Stimulated activated CD4-positive, alpha-beta T cell treated with anti-CD3 and anti-CD28 coated beads, TNF-alpha, amount 100 ng/mL, for 48 hours (primary cell): ENCODE measurements around the gene GRM1.

Experiments
- DNase-seq, 3 donors: peaks; one replicate each; pipeline ENCODE4 v3.0.0-alpha.2; 2020; ENCODE audit warnings: low read depth in 3 of 3

Gene GRM1

GRCh38 chr6:146097586-146097985 lies 68.7 kb downstream of the GRM1 start:
- DNase-seq, result no peak

GRCh38 chr6:146100776-146101175 lies 71.9 kb downstream of the GRM1 start:
- no peak for DNase-seq

DNA sequence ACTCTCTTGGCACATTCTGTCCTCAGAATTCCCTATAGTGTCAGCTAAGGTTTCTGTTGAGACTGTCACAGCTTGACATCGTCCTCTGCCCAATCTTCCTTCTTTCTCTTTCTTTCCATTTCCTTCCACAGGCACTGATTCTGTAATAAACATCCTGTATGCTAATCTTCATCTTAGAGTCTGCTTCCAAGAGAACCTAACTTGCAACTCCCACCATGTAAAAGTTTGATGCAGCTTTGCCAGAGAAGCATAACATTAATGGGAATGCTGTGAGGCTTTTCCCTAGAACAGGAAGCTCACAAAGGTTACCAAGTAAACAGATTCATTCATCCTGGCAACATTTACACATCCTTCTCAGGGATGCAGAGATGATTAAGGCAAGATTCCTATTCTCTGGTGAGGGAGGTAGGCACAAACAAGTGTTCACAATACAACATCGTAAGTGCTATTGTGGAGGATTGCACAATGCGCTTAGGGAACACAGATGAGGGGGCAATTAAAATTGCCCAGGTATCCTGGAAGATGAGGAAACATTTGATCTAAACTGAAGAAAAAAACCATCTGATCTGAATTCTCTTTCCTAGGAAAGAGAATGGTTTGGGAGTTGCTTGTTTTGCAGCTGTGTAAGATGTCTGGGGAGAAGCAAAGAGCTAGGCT lies 74.7 kb downstream of the GRM1 start:
- DNase-seq, result no peak

DNA sequence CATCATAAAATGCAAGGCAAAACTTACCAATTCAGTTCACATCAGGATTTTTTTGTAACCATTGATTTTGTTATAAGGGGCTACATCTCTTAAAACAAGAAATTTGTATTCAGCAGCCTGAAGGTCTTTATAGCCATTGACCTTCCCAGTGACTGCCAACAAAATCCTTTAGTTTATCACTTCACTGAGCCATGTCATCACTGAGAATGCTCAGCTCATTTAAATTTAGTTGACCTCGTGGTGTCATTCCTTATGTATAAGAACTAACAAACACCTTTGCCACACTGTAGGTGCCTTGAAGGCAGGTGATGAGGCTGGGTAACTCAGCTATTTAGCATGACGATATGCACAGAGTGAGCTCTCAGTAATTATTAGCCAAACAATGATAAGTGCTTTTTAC lies 77.7 kb downstream of the GRM1 start:
- DNase-seq, result no peak

GRCh38 chr6:146110990-146111389 lies 82.1 kb downstream of the GRM1 start:
- no peak for DNase-seq

DNA sequence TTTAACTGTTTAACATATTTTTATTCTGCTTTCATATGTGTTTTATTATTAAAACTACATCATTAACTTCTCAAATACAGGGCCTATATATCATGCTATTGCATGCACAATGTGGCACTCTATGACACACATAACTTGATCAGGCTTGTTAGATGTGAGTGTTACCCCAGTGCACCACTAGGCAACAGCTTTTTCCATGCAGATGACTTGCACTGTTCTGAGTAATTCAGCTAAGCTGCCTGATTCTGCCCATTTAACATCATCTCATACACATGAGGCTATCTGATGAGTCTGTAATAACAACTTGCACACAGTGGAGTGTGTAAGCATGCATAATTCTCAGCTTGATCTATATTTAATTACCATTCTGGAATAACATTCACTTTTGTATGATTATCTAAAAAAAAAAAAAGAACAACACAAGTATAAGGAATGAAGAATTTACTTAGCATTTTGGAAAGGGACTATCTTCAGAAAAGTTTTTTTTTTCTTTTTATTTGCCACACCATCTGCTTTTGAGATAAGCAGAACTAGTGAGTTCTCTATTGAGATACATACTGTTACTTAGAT lies 83.1 kb downstream of the GRM1 start:
- no peak for DNase-seq

DNA sequence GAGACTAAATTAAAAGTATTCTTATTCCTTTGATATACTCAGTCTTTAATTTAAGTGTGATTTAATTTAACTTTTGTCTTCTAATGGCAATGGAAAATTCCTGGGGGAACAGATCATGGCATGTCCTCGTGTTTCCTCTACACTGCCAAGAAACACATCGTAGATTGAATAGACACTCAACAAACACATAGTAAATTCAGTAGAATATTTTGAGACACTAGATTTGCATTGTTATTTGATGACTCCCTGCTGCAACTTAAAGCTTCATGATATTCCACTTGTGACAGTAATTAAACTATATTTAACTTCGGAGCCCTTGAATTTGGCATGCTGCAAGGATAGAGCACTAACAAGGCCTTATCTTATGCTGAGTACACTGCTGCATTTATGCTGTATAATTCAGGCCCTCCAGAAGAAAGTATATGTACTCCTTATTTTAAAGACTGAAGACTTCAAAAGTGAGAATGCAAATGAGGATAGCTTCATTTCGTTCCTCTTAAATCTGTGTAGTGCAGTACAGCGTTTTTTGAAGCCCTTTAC lies 84.3 kb downstream of the GRM1 start:
- no peak for DNase-seq

GRCh38 chr6:146123616-146124015 lies 94.8 kb downstream of the GRM1 start:
- DNase-seq, result no peak

- no peak for DNase-seq
These were observed 98.8 kb downstream of the GRM1 start for GRCh38 chr6:146127447-146128215.

DNA sequence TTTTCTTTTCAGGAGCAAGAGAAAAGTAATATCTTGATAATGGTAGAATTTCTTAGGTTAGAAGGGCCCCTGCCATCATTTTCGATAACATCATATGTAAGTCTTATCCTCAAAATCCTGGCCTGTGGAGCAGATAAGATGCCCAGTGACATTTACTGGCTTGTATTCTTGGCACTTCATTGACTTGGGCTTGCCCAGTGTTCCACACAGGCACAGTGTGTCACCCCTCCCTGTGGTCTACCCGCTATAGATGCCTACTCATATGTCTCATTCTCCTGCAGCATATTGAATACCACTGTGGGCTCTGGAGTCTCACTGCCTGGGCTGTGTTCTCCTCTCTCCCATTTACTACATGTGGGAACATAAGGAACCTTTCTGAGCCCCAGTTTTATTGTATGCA lies 105.0 kb downstream of the GRM1 start:
- no peak for DNase-seq

DNA sequence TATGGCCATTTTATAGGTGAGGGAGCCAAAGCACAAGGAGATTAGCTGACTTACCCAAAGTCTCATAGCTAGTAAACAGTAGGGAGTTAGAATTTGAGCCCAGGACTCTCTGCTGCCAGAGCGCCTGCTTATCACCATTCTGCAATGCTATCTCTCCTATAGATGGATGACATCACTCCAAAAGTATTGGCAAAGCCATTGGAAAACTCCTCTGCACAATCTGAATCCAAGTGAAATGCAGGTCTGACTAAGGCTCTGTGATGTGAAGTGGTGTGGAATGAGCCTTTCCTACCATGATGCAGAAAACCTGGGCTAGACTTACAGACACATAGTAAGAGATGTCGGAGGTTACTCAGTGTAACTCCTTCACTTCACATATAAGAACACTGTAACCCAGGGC lies 106.3 kb downstream of the GRM1 start:
- no peak for DNase-seq

DNA sequence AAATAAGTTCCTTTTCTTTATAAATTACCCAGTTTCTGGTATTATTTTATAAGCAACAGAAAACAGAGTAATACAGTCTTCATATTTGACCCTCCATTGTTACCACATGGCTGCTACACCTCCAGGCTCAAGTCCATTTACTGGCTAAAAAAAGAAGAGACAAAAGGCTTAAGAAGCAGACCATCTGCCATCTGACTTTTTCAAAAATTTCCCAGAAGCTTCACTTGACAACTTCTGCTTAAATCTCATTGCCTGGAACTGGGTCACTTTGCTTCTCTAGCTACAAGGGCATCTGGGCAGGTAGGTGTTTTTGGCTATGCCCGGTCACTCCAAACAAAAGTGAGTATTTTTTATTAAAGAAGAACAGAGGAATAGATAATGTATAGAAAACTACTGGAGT lies 118.0 kb downstream of the GRM1 start:
- DNase-seq, result no peak

DNA sequence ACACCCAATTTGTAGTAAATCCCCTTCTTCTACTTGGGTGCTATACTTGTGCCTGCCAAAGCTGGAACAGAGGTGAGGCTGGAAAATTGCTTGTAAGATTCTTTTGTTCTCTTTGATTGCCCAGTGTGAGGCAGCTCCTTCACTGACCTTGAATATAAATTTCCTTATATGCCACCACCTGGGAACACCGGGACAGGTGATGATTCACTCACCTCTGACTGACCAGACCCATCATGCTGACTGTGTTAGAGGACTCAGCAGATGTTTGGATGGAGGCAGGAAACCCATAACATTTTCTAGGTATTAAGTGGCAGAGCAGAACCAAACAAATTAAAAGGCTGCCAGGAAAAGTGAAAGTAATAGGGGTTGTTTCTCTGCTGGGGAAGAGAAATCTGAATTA lies 120.9 kb downstream of the GRM1 start:
- no peak for DNase-seq

GRCh38 chr6:146153040-146153758 lies 124.3 kb downstream of the GRM1 start:
- no peak for DNase-seq

- DNase-seq, result no peak
These were observed 125.3 kb downstream of the GRM1 start for GRCh38 chr6:146154197-146154596.

DNA sequence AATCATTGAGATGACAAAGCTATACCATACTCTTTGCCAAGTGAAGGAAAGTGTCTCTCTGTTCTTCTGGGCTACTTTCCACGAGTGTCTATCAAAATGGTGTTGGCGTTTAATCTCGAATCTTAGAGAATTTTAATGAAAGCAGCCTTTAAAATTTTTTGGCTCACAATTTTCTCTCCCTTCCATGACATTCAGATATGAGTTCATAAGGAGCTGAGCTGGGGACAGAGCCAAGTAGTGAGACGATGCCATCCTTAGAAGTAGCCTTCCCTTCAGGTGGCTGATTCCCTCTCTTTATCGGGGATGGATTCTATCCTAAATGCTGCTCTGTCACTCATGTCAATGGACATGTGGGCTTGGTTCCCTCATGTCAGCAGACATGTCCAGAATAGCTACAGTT lies 132.8 kb downstream of the GRM1 start:
- no peak for DNase-seq

GRCh38 chr6:146169872-146170271 lies 141.0 kb downstream of the GRM1 start:
- DNase-seq, result no peak

DNA sequence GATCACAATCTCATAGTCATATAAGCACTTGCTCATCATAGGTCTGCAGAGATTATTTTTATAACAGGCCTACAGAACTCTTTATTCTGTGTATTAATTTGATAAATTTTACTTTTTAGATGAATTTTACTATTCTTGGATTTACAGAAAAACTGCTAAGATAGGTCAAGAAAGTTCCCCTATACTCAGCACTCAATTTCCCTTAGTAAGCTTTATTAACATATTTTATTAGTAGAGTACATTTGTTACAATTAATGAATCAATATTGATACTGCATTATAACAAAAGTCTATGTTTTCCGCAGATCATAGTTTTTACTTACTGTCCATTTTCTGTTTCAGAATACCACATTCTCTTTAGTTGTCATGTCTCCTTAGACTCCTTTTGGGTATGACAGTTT lies 148.9 kb downstream of the GRM1 start:
- no peak for DNase-seq

- no peak for DNase-seq
These were observed 155.0 kb downstream of the GRM1 start for GRCh38 chr6:146183831-146184230.

DNA sequence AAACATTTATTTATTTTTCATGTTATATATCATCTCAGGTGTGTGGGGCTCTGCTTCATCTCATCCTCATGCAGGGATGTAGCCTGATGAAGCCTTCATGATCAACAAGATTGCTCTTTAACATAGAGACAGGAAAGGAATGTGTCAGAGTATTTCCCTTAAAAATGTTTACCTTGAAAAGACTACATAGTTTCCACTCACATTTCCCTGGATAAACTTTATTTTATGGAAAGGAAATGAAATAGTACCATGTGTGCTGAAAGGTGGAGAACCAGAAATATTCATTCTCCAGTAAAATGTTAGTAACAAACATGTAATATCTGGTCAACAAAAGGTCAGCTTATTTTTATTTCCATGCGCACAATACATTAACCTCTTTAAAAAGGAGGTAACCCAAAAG lies 155.8 kb downstream of the GRM1 start:
- no peak for DNase-seq

DNA sequence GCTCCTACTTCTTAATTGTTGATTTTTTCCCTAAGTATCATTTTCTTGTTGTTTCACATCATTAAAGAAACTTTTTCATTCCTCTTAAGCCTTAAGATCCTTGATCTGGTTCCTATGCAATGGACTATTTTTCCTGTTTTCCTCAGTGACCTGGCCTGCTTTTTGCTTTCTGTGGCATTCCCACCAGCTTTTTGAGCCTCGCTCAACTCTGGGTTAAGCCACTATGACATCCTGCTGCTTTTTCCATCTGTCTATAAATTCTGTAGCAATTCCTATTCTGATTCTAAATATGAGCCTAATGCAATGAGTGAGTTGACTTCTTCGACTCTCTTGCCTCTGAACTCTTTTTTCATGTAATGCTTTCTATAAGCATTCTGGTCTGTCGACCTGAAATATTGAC lies 160.3 kb downstream of the GRM1 start:
- DNase-seq, result no peak

DNA sequence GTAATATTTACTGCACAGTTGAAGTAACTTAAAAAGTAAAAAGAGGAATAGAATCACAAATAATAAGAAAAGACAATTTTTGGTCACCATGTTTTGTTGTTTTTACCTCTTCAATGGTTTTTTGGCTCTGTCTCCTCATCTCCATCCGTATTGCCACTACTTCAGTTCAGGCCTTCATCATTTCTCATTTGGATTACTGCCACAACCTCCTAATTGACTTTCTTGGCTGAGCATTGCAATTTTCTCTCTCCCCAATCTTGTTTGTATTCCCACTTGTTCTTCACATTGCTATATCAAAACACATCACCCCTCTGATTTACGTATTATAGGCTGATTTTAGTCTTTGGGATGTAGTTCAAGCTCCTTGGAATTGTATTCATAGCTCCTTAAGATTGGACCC lies 161.7 kb downstream of the GRM1 start:
- DNase-seq, result no peak
